Liver (tissue), 9 donors: ENCODE measurements around the gene PPP6R1. TPM values are rescaled to one million over a fixed set of nuclear protein-coding genes. Genes with fewer than 3 reads are reported as not detected.

ENCODE experiments used
- DNase-seq: peaks from one replicate; pipeline ENCODE4 v3.0.0-alpha.2; 2017; ENCODE audit warnings: low spot score
- H3K27ac ChIP-seq, 2 donors: one replicate each; pipeline ENCODE4 v1.7.0; 2013; ENCODE audit warnings: inconsistent platforms in 2 of 2, low read length in 2 of 2, control low read depth in 1 of 2, low read depth in 1 of 2, mild to moderate bottlenecking in 1 of 2
- H3K27me3 ChIP-seq, 4 donors: one replicate each; pipeline versions ENCODE4 v1.6.1 to v1.7.0; 2013; ENCODE audit warnings: low read length in 3 of 4, inconsistent platforms in 1 of 4, mild to moderate bottlenecking in 1 of 4, moderate library complexity in 1 of 4; ENCODE audit not compliant: control insufficient read depth in 4 of 4, insufficient read depth in 4 of 4
- H3K36me3 ChIP-seq, 4 donors: one replicate each; pipeline versions ENCODE4 v1.6.1 to v1.7.0; 2013; ENCODE audit warnings: low read length in 3 of 4, mild to moderate bottlenecking in 3 of 4, low read depth in 1 of 4, moderate library complexity in 1 of 4; ENCODE audit not compliant: control insufficient read depth in 4 of 4, insufficient read depth in 3 of 4
- H3K4me1 ChIP-seq, 4 donors: one replicate each; pipeline versions ENCODE4 v1.6.1 to v1.7.0; 2013; ENCODE audit warnings: low read length in 3 of 4, mild to moderate bottlenecking in 3 of 4, moderate library complexity in 1 of 4; ENCODE audit not compliant: control insufficient read depth in 4 of 4, insufficient read depth in 4 of 4
- H3K4me3 ChIP-seq, 3 donors: one replicate each; pipeline versions ENCODE4 v1.6.1 to v1.7.0; 2013; ENCODE audit warnings: low read length in 3 of 3, control low read depth in 1 of 3, low read depth in 1 of 3, mild to moderate bottlenecking in 1 of 3
- H3K9ac ChIP-seq, 2 donors: one replicate each; pipeline ENCODE4 v1.7.0; 2013; ENCODE audit warnings: low read length in 2 of 2, mild to moderate bottlenecking in 2 of 2, moderate library complexity in 2 of 2, control low read depth in 1 of 2, low read depth in 1 of 2
- H3K9me3 ChIP-seq, 4 donors: one replicate each; pipeline versions ENCODE4 v1.6.1 to v1.7.0; 2013; ENCODE audit warnings: low read length in 3 of 4; ENCODE audit not compliant: control insufficient read depth in 4 of 4
- EGR1 ChIP-seq, 2 donors: IDR thresholded peaks; 2 replicates each; pipeline ENCODE4 v1.6.1; 2016 to 2018; ENCODE audit warnings: antibody characterized with exemption in 2 of 2, low read depth in 2 of 2
- FOXA1 ChIP-seq: IDR thresholded peaks from 2 replicates; pipeline ENCODE4 v1.6.1; 2016; ENCODE audit warnings: antibody characterized with exemption
- FOXA2 ChIP-seq: IDR thresholded peaks from 2 replicates; pipeline ENCODE4 v1.6.1; 2016; ENCODE audit warnings: antibody characterized with exemption
- GABPA ChIP-seq, 2 donors: IDR thresholded peaks in 1 of 2; conservative IDR thresholded peaks in 1 of 2; 2 replicates each; pipeline ENCODE4 v1.6.1; 2016; ENCODE audit warnings: antibody characterized with exemption in 2 of 2, mild to moderate bottlenecking in 1 of 2, moderate library complexity in 1 of 2
- HNF4A ChIP-seq, 2 donors: conservative IDR thresholded peaks; 2 replicates each; pipeline ENCODE4 v1.6.1; 2016; ENCODE audit warnings: antibody characterized with exemption in 2 of 2, mild to moderate bottlenecking in 2 of 2
- HNF4G ChIP-seq: IDR thresholded peaks from 2 replicates; pipeline ENCODE4 v1.6.1; 2016; ENCODE audit warnings: antibody characterized with exemption
- JUND ChIP-seq, 2 donors: IDR thresholded peaks; 2 replicates each; pipeline ENCODE4 v1.6.1; 2016; ENCODE audit warnings: antibody characterized with exemption in 2 of 2
- NR2F2 ChIP-seq: IDR thresholded peaks from 2 replicates; pipeline ENCODE4 v1.6.1; 2016; ENCODE audit warnings: antibody characterized with exemption
- RAD21 ChIP-seq, 2 donors: IDR thresholded peaks; 2 replicates each; pipeline ENCODE4 v1.6.1; 2016; ENCODE audit warnings: antibody characterized with exemption in 2 of 2, mild to moderate bottlenecking in 2 of 2
- RXRA ChIP-seq, 2 donors: IDR thresholded peaks; 2 replicates each; pipeline ENCODE4 v1.6.1; 2017 to 2018; ENCODE audit warnings: antibody characterized with exemption in 2 of 2, mild to moderate bottlenecking in 1 of 2
- SP1 ChIP-seq: IDR thresholded peaks from 2 replicates; pipeline ENCODE4 v1.6.1; 2018; ENCODE audit warnings: antibody characterized with exemption, mild to moderate bottlenecking
- YY1 ChIP-seq: IDR thresholded peaks from 2 replicates; pipeline ENCODE4 v1.6.1; 2016; ENCODE audit warnings: antibody characterized with exemption, mild to moderate bottlenecking
- WGBS: extraction: QIAGEN DNeasy Blood & Tissue Kit; methylation state at CpG from one replicate; pipeline ENCODE4 v1.1.7; 2013; 5-methylcytosine and 5-hydroxymethylcytosine counted together
- polyA plus RNA-seq, 2 donors: library from polyadenylated mRNA; stranded (reverse) in 1 of 2; unstranded in 1 of 2; fragments of 200-250 nt in 1 of 2; fragments of >200 nt in 1 of 2; fragmentation: Nextera tagmentation in 1 of 2; extraction: Ambion mirVana in 1 of 2; gene quantifications; one replicate each; pipeline versions ENCODE4 v1.2.1 to v1.2.3, GENCODE V29; 2013 to 2015
- total RNA-seq, 2 donors: library from RNA; depleted of rRNA; stranded (reverse); fragments of >200 nt; gene quantifications; one replicate each; pipeline ENCODE4 v1.2.3, GENCODE V29; 2014
- TF ChIP-seq, protein P1 (sequence below): IDR thresholded peaks from 2 replicates; pipeline ENCODE4 v1.6.1; 2016; ENCODE audit warnings: antibody characterized with exemption, mild to moderate bottlenecking
- TF ChIP-seq, protein P2 (sequence below): IDR thresholded peaks from 2 replicates; pipeline ENCODE4 v1.6.1; 2016; ENCODE audit warnings: antibody characterized with exemption
- TF ChIP-seq, protein P3 (sequence below): IDR thresholded peaks from 2 replicates; pipeline ENCODE4 v1.6.1; 2016; ENCODE audit warnings: antibody characterized with exemption
- TF ChIP-seq, protein P4 (sequence below): IDR thresholded peaks from 2 replicates; pipeline ENCODE4 v1.6.1; 2016; ENCODE audit warnings: antibody characterized with exemption
- donor health status: healthy.
- donor health status: healthy.
- donor health status: healthy.
- donor health status: healthy.
- donor health status: healthy.

PPP6R1 gene
- total and polyA plus RNA-seq, 4 donors = 5.5 to 40.1 (median 22.5) TPM

DNA sequence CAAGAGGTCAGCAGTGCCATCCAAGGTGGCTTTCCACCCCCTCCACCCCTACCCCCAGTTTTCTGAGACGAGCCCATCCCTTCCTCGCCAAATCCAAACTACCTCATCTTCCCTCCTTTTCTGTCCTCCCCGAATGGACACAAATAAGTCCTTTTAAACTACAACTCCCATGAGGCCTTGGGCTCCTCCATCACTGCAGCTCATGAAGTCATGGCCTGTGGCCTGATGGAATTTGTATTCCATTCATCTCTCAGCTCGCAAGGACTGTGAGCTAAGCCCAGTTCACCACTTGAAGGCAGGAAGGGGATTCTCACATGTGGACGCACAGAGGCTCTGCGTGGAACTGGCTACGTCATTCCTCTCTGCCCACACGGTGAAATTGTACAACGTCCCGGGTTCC, 62.0 kb downstream of the PPP6R1 start:
- H3K27me3 ChIP-seq = no peaks in the 10 kb centered on the region
- WGBS = 94% methylated on average over 10 of the region's 10 CpGs
- H3K4me3 ChIP-seq = no peak overlapping the region
- H3K36me3 ChIP-seq = peaks cover 0 to 3% (median 1%) of the 10 kb centered on the region in 4 donors
- H3K9ac ChIP-seq = no peak overlapping the region
- H3K27ac ChIP-seq = no peak overlapping the region
- H3K4me1 ChIP-seq = no peaks in the 10 kb centered on the region
- no peaks in the 10 kb centered on the region for H3K9me3 ChIP-seq
- DNase-seq = no peak
- TF ChIP-seq HNF4A (conservative IDR thresholded peaks at IDR 0.05) = no peak
- TF ChIP-seq, protein P1, sequence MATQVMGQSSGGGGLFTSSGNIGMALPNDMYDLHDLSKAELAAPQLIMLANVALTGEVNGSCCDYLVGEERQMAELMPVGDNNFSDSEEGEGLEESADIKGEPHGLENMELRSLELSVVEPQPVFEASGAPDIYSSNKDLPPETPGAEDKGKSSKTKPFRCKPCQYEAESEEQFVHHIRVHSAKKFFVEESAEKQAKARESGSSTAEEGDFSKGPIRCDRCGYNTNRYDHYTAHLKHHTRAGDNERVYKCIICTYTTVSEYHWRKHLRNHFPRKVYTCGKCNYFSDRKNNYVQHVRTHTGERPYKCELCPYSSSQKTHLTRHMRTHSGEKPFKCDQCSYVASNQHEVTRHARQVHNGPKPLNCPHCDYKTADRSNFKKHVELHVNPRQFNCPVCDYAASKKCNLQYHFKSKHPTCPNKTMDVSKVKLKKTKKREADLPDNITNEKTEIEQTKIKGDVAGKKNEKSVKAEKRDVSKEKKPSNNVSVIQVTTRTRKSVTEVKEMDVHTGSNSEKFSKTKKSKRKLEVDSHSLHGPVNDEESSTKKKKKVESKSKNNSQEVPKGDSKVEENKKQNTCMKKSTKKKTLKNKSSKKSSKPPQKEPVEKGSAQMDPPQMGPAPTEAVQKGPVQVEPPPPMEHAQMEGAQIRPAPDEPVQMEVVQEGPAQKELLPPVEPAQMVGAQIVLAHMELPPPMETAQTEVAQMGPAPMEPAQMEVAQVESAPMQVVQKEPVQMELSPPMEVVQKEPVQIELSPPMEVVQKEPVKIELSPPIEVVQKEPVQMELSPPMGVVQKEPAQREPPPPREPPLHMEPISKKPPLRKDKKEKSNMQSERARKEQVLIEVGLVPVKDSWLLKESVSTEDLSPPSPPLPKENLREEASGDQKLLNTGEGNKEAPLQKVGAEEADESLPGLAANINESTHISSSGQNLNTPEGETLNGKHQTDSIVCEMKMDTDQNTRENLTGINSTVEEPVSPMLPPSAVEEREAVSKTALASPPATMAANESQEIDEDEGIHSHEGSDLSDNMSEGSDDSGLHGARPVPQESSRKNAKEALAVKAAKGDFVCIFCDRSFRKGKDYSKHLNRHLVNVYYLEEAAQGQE = no peak
- TF ChIP-seq, protein P2, sequence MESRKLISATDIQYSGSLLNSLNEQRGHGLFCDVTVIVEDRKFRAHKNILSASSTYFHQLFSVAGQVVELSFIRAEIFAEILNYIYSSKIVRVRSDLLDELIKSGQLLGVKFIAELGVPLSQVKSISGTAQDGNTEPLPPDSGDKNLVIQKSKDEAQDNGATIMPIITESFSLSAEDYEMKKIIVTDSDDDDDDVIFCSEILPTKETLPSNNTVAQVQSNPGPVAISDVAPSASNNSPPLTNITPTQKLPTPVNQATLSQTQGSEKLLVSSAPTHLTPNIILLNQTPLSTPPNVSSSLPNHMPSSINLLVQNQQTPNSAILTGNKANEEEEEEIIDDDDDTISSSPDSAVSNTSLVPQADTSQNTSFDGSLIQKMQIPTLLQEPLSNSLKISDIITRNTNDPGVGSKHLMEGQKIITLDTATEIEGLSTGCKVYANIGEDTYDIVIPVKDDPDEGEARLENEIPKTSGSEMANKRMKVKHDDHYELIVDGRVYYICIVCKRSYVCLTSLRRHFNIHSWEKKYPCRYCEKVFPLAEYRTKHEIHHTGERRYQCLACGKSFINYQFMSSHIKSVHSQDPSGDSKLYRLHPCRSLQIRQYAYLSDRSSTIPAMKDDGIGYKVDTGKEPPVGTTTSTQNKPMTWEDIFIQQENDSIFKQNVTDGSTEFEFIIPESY = no peak
- TF ChIP-seq, protein P3, sequence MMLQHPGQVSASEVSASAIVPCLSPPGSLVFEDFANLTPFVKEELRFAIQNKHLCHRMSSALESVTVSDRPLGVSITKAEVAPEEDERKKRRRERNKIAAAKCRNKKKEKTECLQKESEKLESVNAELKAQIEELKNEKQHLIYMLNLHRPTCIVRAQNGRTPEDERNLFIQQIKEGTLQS = no peak
- TF ChIP-seq SP1 = no peak
- no peak for TF ChIP-seq RXRA (IDR thresholded peaks at IDR 0.05)
- TF ChIP-seq, protein P4, sequence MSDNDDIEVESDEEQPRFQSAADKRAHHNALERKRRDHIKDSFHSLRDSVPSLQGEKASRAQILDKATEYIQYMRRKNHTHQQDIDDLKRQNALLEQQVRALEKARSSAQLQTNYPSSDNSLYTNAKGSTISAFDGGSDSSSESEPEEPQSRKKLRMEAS = no peak
- TF ChIP-seq YY1 = no peak
- TF ChIP-seq FOXA1 = no peak
- TF ChIP-seq RAD21 (IDR thresholded peaks at IDR 0.05) = no peak
- no peak for TF ChIP-seq NR2F2
- TF ChIP-seq HNF4G = no peak
- no peak for TF ChIP-seq GABPA (IDR thresholded peaks at IDR 0.05 in 1 of 2, conservative IDR thresholded peaks at IDR 0.05 in 1 of 2)

DNA sequence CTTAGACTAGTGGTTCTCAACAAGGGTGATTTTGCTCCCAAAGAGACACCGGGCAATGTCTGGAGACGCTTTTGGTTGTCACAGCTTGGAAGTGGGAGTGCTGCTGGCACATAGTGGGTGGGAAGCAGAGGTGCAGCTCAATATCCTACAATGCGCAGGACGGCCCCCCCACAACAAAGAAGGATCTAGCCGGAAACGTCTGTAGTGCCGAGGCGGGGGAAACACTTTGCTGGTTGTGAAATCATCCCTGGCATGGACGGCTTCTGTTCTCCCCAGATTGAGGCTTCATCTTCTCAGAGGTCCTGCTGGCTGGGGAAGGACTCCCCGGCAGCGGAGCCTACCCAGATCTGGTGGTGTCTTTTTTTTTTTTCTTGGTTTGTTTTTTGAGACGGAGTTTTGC, 65.3 kb downstream of the PPP6R1 start:
- no peak for TF ChIP-seq HNF4A (conservative IDR thresholded peaks at IDR 0.05)
- TF ChIP-seq, protein P2 = no peak
- TF ChIP-seq, protein P1 = no peak
- TF ChIP-seq FOXA1 = no peak
- TF ChIP-seq SP1 = no peak
- no peak for TF ChIP-seq FOXA2
- TF ChIP-seq NR2F2 = no peak
- TF ChIP-seq RAD21 (IDR thresholded peaks at IDR 0.05) = no peak
- TF ChIP-seq RXRA (IDR thresholded peaks at IDR 0.05) = no peak
- TF ChIP-seq GABPA (IDR thresholded peaks at IDR 0.05 in 1 of 2, conservative IDR thresholded peaks at IDR 0.05 in 1 of 2) = no peak
- no peak for TF ChIP-seq EGR1 (IDR thresholded peaks at IDR 0.05; ENCODE audit: low read depth in 2 of 2)
- TF ChIP-seq JUND (IDR thresholded peaks at IDR 0.05) = no peak
- Histone ChIP-seq H3K27ac (no peak overlapping the region), H3K9me3 (no peaks in the 10 kb centered on the region), H3K4me3 (no peak overlapping the region), H3K9ac (no peak overlapping the region), H3K36me3 (peaks cover 0 to 1% (median 0%) of the 10 kb centered on the region in 4 donors), H3K4me1 (no peaks in the 10 kb centered on the region), H3K27me3 (no peaks in the 10 kb centered on the region)
- DNase-seq = no peak
- 89% methylated on average over 12 of the region's 12 CpGs for WGBS
